RPMI8226 (cell line): Measurements from ENCODE around the gene RNF14.
"Not testable (repeated sequence)": the region's sequence is repeated elsewhere in the genome, so short reads cannot be mapped to it uniquely, and the experiment has no call there.

Experiments
- DNase-seq: peaks from one replicate; pipeline ENCODE4 v3.0.0-alpha.2; 2015

The RNF14 gene

DNA sequence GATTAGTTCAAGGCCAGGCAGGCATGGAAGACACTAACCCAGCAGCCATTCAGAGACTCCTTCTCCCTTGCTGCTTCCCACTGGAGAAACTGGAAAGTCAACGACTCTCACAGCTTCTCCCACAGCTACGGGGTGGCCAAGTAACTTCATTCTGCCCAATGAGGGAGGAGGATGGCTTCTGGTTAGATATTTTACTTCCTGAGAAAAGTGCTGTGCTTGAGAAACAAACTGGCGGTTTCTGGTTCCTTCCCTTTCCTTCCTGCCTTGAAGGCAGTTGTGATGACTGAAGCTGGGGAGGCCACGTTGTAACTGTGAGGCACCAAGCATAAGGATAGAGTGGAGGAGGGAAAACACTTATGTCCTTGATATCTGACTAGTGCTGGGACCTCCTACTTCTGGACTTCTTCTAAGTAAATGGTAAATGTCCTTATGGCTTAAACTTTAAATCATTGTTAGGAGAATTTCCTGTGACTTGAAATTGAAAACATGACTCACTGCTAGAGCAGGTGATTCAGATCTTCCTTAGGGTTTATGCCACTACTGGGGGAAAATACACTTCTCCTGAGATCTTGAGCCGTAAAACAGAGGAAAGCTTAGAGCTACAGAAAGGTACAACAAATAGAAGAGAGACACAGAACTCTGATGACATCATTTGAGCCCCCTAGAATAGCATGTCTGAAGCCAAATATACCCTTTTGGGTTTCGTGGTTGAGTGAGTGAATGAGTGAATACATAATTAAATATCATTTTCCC lies 47.1 kb downstream of the RNF14 start:
- peak; percentile 70 for DNase-seq

DNA sequence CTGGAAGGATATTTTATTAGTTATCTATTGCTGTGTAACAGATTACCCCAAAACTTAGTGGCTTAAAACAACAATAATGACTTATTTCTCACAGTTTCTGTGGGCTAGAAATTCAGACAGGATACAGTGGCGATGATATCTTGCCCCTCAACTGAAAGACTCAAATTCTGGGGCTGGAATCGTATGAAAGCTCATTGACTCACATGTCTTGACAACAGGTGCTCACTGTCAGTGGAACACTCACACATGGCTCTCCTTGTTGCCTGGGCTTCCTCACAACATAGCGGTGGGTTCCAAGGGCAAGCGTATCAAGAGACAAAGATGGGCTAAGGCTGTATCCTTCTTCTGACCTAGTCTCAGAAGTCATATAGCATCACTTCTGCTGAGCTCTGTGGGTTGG lies 47.7 kb downstream of the RNF14 start:
- DNase-seq = no peak

DNA sequence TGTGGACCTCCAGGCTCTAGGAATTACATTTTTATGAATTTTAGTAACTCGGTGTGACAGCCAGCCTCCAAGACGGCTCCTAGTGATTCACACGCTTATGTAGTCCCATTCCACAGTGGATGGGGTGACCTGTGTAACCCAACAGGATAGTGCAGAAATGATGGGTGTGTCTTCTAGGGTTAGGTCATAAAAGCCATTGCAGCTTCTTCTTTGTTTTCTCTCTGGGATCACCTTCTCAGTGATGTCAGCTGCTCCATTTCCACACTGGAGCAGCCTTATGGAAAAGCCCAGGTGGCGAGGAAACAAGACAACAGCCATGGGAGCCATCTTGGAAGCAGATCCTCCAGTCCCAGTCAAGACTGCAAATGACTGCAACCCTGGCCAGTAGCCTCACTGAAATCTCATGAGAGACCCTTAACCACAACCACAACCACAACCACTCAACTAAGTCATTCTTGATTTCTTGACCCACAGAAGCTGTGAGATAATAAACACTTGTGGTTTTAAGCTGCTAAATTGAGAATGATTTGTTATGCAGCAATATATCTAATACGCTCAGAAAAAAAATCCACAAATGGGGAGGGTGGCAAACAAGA lies 49.0 kb downstream of the RNF14 start:
- no peak for DNase-seq

DNA sequence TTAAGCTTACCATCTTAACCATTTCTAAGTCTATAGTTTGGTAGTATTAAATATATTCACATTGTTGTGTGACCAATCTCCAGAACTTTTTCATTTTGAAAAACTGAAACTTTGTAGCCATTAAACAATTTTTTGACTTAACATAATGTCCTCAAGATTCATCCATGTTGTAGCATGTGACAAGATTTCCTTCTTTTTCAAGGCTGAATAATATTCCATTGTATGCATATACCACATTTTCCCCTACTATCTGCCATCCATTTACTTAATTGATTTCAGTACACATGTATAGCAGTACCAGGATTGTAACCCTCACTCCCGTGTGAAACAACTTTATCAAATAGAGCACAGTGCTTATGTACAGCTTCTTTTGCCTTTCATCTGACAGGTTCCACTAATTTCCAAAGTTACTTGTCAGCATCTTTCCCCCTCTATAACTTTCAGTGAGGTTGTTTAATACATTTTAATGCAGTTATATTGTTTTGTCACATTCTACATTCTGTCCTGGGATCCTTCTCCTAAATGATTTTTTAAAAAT lies 51.3 kb downstream of the RNF14 start:
- no peak for DNase-seq

DNA sequence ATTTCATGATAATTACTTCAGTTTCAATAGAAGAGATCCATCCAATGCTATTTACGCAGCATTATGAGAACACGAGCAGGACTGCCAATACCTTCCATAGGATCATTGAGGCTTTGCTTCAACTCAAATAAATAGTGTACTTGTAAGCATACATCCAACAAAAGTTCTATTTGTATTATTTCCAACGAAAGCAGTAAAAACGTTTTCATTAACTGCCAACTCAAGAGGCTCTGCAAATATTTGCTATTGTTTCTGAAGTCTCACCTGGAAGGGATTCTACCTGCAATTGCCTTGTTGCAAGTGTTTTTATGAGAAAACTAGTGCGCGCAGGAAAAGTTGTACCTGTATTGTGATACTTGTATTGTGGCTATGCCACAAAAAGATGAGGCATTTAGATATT lies 54.9 kb downstream of the RNF14 start:
- DNase-seq = no peak

DNA sequence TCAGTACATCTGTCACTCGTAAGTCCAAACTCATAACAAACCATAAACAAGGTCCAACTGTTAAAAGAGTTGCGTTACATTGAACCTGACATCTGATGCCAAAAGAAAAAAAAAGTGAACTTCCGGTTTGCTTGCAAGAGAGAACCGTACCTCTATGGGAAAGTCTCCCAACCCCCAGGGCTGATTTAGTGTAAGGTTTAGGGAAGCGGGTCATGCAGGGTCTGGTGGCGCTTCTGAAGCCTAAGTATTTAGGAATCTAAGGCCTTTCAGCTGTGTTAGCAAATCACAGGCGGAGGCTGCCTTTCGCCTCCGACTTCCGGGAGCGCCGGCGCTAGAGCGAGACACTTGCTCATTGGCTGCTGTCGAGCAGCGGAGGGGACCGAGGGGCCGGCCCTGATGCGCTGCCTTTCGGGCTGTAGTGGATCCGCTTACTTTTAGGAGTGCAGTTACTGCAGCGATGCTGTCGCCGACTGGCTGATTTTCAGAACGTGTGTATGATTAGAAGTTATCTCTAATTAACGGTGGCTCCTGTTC lies 55.9 kb downstream of the RNF14 start:
- peak; percentile 95 for DNase-seq

DNA sequence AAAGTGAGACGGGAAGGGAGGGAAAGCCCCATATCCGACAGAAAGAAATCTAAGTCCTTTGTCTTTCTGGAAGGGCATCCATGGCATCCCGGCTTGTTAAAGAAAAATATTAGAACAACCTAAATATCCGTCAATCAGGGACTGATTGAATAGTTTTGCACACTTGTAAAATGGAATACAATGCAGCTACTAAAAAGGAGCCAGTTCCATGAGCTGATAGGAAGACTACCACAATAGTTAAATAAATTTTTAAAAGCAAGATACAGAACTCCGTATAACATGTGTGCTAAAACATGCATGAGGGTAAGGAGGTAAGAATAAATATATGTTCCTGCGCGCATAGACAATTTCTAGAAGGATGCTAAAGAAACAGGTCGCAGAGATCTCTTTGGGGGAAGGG lies 56.7 kb downstream of the RNF14 start:
- DNase-seq = no peak

DNA sequence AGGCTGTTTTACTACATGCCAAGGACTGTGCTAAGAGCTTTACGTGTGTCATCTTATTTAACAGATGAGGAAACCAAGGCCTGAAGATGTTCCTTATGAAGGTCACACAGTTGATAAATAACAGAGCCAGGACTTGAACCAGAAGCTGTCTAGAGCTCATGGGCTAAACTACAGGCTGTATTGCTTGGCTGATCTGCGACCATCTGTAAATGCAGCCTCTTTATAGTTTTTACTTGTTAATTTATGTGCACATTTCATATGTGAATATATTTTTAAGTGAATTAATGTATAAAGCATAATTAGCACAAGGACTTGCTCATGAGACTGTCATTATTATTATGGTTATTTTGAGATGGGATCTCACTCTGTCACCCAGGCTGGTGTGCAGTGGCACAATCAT lies 63.2 kb downstream of the RNF14 start:
- no peak for DNase-seq

DNA sequence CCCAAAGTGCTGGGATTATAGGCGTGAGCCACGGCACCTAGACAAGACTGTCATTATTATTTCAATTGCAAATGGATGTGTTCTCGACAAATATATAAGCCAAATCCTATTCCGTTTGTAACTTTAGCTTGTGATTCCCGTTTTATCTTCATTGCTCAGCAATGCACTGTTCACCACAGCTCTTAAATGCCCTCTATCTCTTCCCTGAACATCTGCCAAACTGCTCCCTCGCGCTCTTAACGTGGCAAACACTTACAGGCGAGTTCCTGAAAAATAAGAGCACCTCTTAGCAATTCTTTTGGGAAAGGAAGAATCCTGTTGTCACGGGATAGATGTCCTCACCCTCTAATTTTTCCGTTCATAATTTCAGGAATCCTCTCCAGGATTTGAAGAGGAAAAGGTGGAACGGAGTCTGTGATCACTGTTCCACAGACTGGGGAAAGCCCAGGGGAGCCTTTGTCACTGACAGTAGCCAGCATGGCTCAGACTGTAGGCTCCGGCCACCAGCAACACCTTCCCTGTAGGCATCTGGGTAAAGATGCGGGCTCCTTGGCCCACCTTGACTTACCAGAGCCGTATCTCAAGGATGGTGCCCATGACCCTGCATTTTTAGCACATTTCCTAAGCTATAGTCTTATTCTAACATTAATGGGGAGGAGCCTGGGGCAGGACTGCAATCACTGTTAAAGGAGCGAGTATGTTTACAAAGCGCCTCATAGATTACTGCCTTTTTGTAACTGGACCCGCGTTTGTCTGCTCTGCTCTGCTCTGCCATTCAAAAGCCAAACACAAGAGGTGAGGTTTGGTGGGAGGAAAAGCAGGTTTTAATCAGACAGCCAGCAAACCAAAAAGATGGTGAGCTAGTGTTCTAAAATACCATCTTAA lies 64.1 kb downstream of the RNF14 start:
- DNase-seq = no peak

DNA sequence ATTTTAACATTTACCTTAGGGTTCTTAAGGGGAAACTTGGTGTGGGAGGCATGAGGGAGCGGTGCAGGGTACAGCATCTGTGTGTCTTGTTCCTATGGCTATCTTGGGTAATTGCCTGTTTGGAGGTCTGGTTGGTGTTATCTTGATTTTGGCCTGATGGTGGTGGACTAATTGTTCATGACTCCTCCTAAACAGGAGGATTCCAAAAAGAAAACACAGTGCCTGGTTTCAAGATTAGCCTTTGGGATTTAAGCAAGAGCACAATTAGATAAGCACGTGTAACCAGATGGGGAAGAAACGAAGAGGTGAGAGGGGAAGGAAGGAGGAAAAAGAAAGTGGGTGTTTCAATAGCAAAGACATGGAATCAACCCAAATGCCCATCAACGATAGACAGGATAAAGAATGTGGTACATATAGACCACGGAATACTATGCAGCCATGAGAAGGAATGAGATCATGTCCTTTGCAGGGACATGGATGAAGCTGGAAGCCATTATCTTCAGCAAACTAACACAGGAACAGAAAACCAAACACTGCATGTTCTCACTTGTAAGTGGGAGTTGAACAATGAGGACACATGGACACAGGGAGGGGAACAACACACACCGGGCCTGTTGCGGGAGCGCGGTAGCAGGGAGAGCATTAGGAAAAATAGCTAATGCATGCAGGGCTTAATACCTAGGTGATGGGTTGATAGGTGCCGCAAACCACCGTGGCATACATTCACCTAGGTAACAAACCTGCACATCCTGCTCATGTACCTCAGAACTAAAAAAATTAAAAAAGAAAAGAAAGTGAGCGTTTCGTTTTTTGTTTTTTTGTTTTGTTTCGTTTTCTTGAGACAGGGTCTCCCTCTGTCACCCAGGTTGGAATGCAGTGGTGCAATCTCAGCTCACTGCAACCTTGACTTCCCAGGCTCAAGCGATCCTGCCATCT lies 65.0 kb downstream of the RNF14 start:
- DNase-seq = not testable (repeated sequence)

DNA sequence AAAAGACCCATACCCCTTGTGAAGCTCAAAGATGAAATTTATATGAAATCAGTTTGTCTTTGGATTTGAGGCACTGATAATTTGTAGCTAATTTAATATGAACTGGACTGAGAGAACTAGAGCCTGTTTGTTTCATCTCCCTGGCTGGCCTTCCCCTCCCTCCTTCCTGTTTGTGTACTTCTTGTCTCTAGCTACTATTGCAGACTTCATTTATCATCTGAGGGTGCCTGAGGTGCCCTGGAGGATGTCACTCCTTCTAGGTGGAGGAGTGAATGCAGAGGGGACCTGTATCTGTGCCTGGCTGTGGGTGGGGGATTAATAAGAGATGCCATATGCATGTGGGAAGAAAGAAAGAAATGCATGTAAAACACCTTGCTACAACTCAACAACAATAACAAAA lies 66.1 kb downstream of the RNF14 start:
- no peak for DNase-seq

DNA sequence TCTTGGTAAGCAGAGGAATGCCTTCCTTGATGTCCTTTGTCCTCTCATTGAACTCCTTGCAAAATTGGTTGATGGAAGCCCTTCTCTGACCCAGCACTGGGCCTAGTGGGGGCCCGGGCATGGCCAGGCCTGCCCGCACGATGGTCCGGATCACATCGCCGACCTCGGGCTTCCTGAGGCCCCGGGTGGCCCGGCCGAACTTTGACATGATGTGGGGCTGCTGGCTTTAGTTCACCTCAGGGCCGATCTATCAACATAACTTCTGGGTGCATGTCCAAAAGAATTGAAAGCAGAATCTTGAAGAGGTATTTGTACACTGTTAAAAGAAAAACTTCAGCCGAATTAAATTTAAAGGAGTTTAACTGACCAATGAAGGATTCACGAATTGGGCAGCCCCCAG lies 68.0 kb downstream of the RNF14 start:
- no peak for DNase-seq

DNA sequence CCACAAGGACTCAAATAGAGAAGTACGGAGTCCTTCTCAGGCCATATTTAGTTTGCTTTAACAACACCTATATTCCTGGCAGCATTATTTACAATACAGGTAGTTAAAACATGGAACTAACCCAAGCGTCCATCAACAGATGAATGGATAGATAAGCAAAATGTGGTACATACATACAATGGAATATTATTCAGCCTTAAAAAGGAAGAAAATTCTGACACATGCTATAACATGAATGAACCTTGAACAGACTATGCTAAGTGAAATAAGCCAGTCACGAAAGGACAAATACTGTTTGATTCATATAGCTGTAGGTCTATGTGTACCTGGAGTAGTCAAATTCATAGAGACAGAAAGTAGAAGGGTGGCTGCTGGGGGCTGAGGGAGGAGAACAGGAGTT lies 68.7 kb downstream of the RNF14 start:
- not testable (repeated sequence) for DNase-seq

DNA sequence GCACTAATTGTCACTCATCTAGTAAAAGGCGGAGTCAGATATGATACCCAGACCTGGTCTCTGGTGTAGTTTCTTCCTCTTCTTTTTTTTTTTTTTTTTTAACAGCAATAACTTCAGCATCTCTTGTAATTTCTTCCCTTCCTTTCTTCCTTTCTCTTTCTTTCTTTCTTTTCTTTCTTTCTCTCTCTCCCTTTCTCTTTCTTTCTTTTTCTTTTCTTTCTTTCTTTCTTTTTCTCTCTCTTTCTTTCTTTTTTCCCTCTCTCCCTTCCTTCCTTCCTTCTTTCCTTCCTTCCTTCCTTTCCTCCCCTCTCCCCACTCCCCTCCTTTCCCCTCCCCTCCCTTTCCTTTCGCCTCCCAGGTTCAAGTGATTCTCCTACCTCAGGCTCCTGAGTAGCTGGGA lies 69.8 kb downstream of the RNF14 start:
- no peak for DNase-seq
